Measurements from ENCODE around the gene GPC6. TPM values are rescaled to one million over a fixed set of nuclear protein-coding genes. Genes with fewer than 3 reads are reported as not detected.

GPC6 gene
- total and polyA plus RNA-seq, 2 donors (not counting 1 experiment from before 2014, with no cell fraction given) = not detected

DNA sequence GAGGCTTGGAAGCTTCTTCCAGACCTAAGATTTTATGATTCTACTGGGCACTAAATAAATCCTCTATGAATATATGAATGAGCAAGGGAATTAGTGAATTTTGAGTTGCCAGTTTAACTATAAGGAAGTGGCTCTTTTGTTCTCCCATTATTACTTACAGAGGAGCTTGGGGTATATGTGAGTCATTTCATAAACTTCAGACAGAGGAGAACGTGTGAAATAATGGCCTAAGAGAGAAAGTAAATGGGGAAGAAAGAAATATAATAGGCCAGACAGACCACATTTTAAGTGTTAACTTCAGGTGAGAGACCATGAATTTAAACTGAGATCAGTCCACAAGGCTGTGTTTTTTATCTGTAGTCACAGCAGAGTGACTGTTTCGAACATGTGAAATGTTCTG, 570.9 kb downstream of the GPC6 start:
- POLR2A ChIA-PET = no interaction called here

DNA sequence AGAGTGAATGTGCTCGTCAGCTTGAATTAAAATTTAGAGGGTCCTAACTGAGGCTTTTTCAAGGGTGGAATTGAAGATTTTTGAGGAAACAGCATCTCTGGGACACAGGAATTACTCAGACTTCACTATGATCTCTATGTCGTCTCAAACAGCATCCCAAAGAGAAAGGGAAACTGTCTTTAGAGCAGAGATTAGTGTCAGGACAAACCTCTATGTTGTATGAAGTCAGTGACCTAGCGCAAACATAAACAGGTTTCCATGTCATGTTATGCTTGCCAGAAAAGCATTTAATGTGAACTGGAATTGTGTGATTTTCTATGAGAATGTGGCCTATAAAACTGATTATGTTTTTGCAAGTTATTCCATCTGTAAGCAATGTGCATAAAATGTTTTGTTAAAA, 573.7 kb downstream of the GPC6 start:
- CTCF ChIA-PET = no interaction called here
- ATAC-seq (ENCODE audit: low read depth) (no peak), DNase-seq (no peak)
- Histone ChIP-seq H3K9me3 (ENCODE audit: control extremely low read depth in 1 of 3, control insufficient read depth in 2 of 3, insufficient read depth in 1 of 3, low read length in 2 of 3) (no peaks in the 10 kb centered on the region), H3K27me3 (replicated peaks in 1 of 4; ENCODE audit: control extremely low read depth in 1 of 4, control insufficient read depth in 3 of 4, insufficient read depth in 4 of 4, low read length in 3 of 4) (no peaks in the 10 kb centered on the region), H3K9ac (ENCODE audit: low read length) (no peak overlapping the region), H3K36me3 (replicated peaks in 1 of 2; ENCODE audit: control extremely low read depth in 1 of 2, control insufficient read depth in 1 of 2, extremely low read depth in 1 of 2, insufficient read depth in 2 of 2, low read length in 1 of 2) (no peaks in the 10 kb centered on the region), H3K4me2 (replicated peaks; ENCODE audit: low read depth, low read length, poor library complexity, severe bottlenecking) (no peak overlapping the region), H3K27ac (ENCODE audit: low read length in 2 of 2) (no peak overlapping the region), H2AFZ (ENCODE audit: insufficient read depth, low read depth, low read length, poor library complexity, severe bottlenecking) (no peak overlapping the region), H3K4me1 (ENCODE audit: control insufficient read depth in 2 of 2, insufficient read depth in 2 of 2, low read length in 2 of 2) (no peaks in the 10 kb centered on the region), H3K4me3 (ENCODE audit: control extremely low read depth in 1 of 5, extremely low read depth in 1 of 5, insufficient read depth in 1 of 5, low read depth in 2 of 5, low read length in 4 of 5) (no peak overlapping the region), H3K79me2 (ENCODE audit: control insufficient read depth, insufficient read depth, low read length) (no peaks in the 10 kb centered on the region), H4K20me1 (ENCODE audit: control insufficient read depth, insufficient read depth, low read length, poor library complexity, severe bottlenecking) (no peaks in the 10 kb centered on the region)
- Mint-ChIP-seq H3K4me3 (no peak overlapping the region), H3K27me3 (no peaks in the 10 kb centered on the region), H3K9me3 (ENCODE audit: insufficient read depth) (no peaks in the 10 kb centered on the region), H3K27ac (no peak overlapping the region), H3K4me1 (no peaks in the 10 kb centered on the region)
- WGBS (ENCODE audit: insufficient coverage) = 67% methylated on average over 1 of the region's 3 CpGs
- TF ChIP-seq EZH2 (IDR thresholded peaks at IDR 0.05; ENCODE audit: borderline replicate concordance, insufficient read depth, low read depth, low read length, poor library complexity, severe bottlenecking) = no peak
- TF ChIP-seq, protein P1, sequence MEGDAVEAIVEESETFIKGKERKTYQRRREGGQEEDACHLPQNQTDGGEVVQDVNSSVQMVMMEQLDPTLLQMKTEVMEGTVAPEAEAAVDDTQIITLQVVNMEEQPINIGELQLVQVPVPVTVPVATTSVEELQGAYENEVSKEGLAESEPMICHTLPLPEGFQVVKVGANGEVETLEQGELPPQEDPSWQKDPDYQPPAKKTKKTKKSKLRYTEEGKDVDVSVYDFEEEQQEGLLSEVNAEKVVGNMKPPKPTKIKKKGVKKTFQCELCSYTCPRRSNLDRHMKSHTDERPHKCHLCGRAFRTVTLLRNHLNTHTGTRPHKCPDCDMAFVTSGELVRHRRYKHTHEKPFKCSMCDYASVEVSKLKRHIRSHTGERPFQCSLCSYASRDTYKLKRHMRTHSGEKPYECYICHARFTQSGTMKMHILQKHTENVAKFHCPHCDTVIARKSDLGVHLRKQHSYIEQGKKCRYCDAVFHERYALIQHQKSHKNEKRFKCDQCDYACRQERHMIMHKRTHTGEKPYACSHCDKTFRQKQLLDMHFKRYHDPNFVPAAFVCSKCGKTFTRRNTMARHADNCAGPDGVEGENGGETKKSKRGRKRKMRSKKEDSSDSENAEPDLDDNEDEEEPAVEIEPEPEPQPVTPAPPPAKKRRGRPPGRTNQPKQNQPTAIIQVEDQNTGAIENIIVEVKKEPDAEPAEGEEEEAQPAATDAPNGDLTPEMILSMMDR (IDR thresholded peaks at IDR 0.05) = no peak
- intact Hi-C loops (cut with micrococcal nuclease) = no loop called here
- POLR2A ChIA-PET = no interaction called here

More for the DNA sequence above, 570.9 kb downstream of the GPC6 start:
- Histone ChIP-seq H3K79me2 (ENCODE audit: control insufficient read depth, insufficient read depth, low read length) (no peaks in the 10 kb centered on the region), H3K4me1 (ENCODE audit: control insufficient read depth in 2 of 2, insufficient read depth in 2 of 2, low read length in 2 of 2) (no peaks in the 10 kb centered on the region), H3K4me3 (ENCODE audit: control extremely low read depth in 1 of 5, extremely low read depth in 1 of 5, insufficient read depth in 1 of 5, low read depth in 2 of 5, low read length in 4 of 5) (no peak overlapping the region), H3K9me3 (ENCODE audit: control extremely low read depth in 1 of 3, control insufficient read depth in 2 of 3, insufficient read depth in 1 of 3, low read length in 2 of 3) (no peaks in the 10 kb centered on the region), H3K27me3 (replicated peaks in 1 of 4; ENCODE audit: control extremely low read depth in 1 of 4, control insufficient read depth in 3 of 4, insufficient read depth in 4 of 4, low read length in 3 of 4) (no peaks in the 10 kb centered on the region), H3K27ac (ENCODE audit: low read length in 2 of 2) (no peak overlapping the region), H4K20me1 (ENCODE audit: control insufficient read depth, insufficient read depth, low read length, poor library complexity, severe bottlenecking) (no peaks in the 10 kb centered on the region), H2AFZ (ENCODE audit: insufficient read depth, low read depth, low read length, poor library complexity, severe bottlenecking) (no peak overlapping the region), H3K36me3 (replicated peaks in 1 of 2; ENCODE audit: control extremely low read depth in 1 of 2, control insufficient read depth in 1 of 2, extremely low read depth in 1 of 2, insufficient read depth in 2 of 2, low read length in 1 of 2) (no peaks in the 10 kb centered on the region), H3K4me2 (replicated peaks; ENCODE audit: low read depth, low read length, poor library complexity, severe bottlenecking) (no peak overlapping the region), H3K9ac (ENCODE audit: low read length) (no peak overlapping the region)
- no peak for ATAC-seq (ENCODE audit: low read depth)
- no peaks in the 10 kb centered on the region for H3K27me3 Mint-ChIP-seq
- DNase-seq = no peak
- no peaks in the 10 kb centered on the region for H3K4me1 Mint-ChIP-seq
- H3K4me3 Mint-ChIP-seq = no peak overlapping the region
- CTCF ChIA-PET = no interaction called here
- H3K9me3 Mint-ChIP-seq (ENCODE audit: insufficient read depth) = peaks cover 2% of the 10 kb centered on the region
- no peak for TF ChIP-seq EZH2 (IDR thresholded peaks at IDR 0.05; ENCODE audit: borderline replicate concordance, insufficient read depth, low read depth, low read length, poor library complexity, severe bottlenecking)
- TF ChIP-seq, protein P1 (IDR thresholded peaks at IDR 0.05) = no peak
- H3K27ac Mint-ChIP-seq = no peak overlapping the region
- intact Hi-C loops (cut with micrococcal nuclease) = no loop called here
- WGBS (ENCODE audit: insufficient coverage) = 69% methylated on average over 1 of the region's 2 CpGs

Data from B cell (primary cell).